ENCODE results near the gene KSR2. TPM values are rescaled to one million over a fixed set of nuclear protein-coding genes. Genes with fewer than 3 reads are reported as not detected.

KSR2 gene
- total RNA-seq, 4 donors from 2014 or later, result under 0.01 to 0.06 (median 0.03) TPM

- TF ChIP-seq POLR2A (IDR thresholded peaks at IDR 0.05; ENCODE audit: low read depth), result no peak
- no peak for TF ChIP-seq EP300 (IDR thresholded peaks at IDR 0.05)
- no peak for TF ChIP-seq POLR2AphosphoS5 (IDR thresholded peaks at IDR 0.05)
- no peak for TF ChIP-seq CTCF (IDR thresholded peaks at IDR 0.05)
- Histone ChIP-seq H3K4me1 (peaks cover 0 to 5% (median 2%) of the 10 kb centered on the region in 4 donors), H3K4me3 (no peak overlapping the region), H3K9me3 (no peaks in the 10 kb centered on the region), H3K27me3 (peaks cover 0 to 20% (median 0%) of the 10 kb centered on the region in 4 donors), H3K36me3 (no peaks in the 10 kb centered on the region), H3K27ac (replicated peaks in 1 of 4) (no peak overlapping the region)
- DNase-seq (ENCODE audit: extremely low spot score), result no peak
- intact Hi-C loops (cut with DNase I), result no loop called here
- WGBS, result 84% methylated on average over 2 of the region's 2 CpGs
These were observed 528.4 kb downstream of the KSR2 start for GRCh38 chr12:117440384-117440783.

- DNase-seq (ENCODE audit: extremely low spot score), result no peak
- H3K9me3 ChIP-seq, result no peaks in the 10 kb centered on the region
- peaks cover 0 to 5% (median 2%) of the 10 kb centered on the region in 4 donors for H3K4me1 ChIP-seq
- WGBS, result no CpG with 5 or more reads among the region's 13 CpGs
- H3K36me3 ChIP-seq, result no peaks in the 10 kb centered on the region
- intact Hi-C loops (cut with DNase I), result no loop called here
- no peak overlapping the region for H3K4me3 ChIP-seq
- TF ChIP-seq POLR2A (IDR thresholded peaks at IDR 0.05; ENCODE audit: low read depth) (no peak), EP300 (IDR thresholded peaks at IDR 0.05) (no peak), POLR2AphosphoS5 (IDR thresholded peaks at IDR 0.05) (no peak), CTCF (IDR thresholded peaks at IDR 0.05) (no peak)
- peaks cover 0 to 27% (median 0%) of the 10 kb centered on the region in 4 donors for H3K27me3 ChIP-seq
- H3K27ac ChIP-seq (replicated peaks in 1 of 4), result no peak overlapping the region
These were observed 529.2 kb downstream of the KSR2 start for GRCh38 chr12:117439531-117440001.

DNA sequence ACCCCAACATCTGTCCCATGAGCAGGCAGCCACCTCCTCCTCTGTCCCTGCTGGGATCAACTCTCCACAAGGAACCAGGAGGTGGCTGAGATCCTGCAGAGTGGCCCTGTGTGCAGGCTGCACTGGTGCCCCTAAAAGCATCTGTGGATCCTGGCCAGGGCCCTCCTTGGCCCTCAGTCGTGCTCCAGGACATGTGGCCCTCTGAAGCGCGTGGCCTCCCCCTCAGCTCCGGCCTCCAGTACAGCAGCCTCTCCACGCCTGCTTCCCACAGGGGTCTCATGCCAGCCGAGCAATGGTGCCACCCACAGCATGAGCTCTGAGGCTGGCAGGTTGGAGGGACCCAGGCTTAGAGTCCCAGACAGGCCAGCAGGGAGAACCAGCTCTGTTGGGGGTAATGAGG is 530.0 kb downstream of the KSR2 start:
- peaks cover 0 to 5% (median 2%) of the 10 kb centered on the region in 4 donors for H3K4me1 ChIP-seq
- no peak overlapping the region for H3K4me3 ChIP-seq
- no peaks in the 10 kb centered on the region for H3K36me3 ChIP-seq
- DNase-seq (ENCODE audit: extremely low spot score), result no peak
- no peaks in the 10 kb centered on the region for H3K9me3 ChIP-seq
- intact Hi-C loops (cut with DNase I), result no loop called here
- TF ChIP-seq EP300 (IDR thresholded peaks at IDR 0.05) (no peak), CTCF (IDR thresholded peaks at IDR 0.05) (no peak), POLR2AphosphoS5 (IDR thresholded peaks at IDR 0.05) (no peak), POLR2A (IDR thresholded peaks at IDR 0.05; ENCODE audit: low read depth) (no peak)
- 98% methylated on average over 6 of the region's 6 CpGs for WGBS
- peaks cover 0 to 34% (median 0%) of the 10 kb centered on the region in 4 donors for H3K27me3 ChIP-seq
- no peak overlapping the region for H3K27ac ChIP-seq (replicated peaks in 1 of 4)

DNA sequence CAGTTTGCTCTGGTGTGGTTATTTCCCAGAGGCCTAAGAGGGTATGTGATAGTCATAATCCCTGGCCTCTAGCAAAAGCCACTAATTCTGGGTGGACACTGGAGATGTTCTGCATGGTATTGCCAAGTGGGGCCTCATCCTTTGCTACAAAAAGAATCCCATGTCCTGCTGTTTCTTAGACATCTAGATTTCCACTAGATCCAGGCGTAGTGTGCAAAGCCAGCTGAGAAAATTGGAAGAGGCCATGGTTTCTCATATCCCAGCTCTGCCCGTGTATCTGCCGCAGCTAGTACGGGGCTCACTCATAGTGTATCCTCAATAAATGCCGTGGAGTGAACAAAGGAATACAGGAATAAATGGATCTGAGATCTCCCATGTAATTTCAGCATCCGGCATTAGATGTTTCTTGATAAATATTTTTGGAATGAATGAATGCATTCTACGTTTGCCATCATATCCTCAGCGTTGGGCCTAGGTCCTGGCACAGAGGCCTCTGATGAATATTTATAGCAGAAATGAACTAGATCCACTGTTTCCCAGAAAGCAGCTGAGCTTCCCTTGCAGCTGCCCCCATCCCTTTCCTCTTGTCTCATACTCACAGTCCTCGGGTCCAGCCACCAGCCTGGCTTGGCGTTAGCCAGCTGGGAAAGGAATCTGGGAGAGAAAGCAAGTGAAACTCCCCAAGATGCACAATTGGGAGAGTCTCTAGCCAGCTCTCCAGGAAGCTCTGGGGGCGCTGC is 531.1 kb downstream of the KSR2 start:
- intact Hi-C loops (cut with DNase I), result no loop called here
- peaks cover 0 to 36% (median 0%) of the 10 kb centered on the region in 4 donors for H3K27me3 ChIP-seq
- H3K9me3 ChIP-seq, result no peaks in the 10 kb centered on the region
- H3K4me3 ChIP-seq, result no peak overlapping the region
- TF ChIP-seq POLR2A (IDR thresholded peaks at IDR 0.05; ENCODE audit: low read depth) (no peak), EP300 (IDR thresholded peaks at IDR 0.05) (no peak), POLR2AphosphoS5 (IDR thresholded peaks at IDR 0.05) (no peak), CTCF (IDR thresholded peaks at IDR 0.05) (no peak)
- H3K4me1 ChIP-seq, result peaks cover 0 to 5% (median 2%) of the 10 kb centered on the region in 4 donors
- H3K36me3 ChIP-seq, result no peaks in the 10 kb centered on the region
- no peak for DNase-seq (ENCODE audit: extremely low spot score)
- no peak overlapping the region for H3K27ac ChIP-seq (replicated peaks in 1 of 4)
- 79% methylated on average over 11 of the region's 11 CpGs for WGBS
